Measurements from ENCODE around the gene APP.
"Not testable (repeated sequence)": the region's sequence is repeated elsewhere in the genome, so short reads cannot be mapped to it uniquely, and the experiment has no call there.

- TF ChIP-seq CTCF (IDR thresholded peaks at IDR 0.05; ENCODE audit: low read length); EZH2 (IDR thresholded peaks at IDR 0.05; ENCODE audit: borderline replicate concordance, low read length): not testable (repeated sequence)
Observed at GRCh38 chr21:25918152-25918551, 252.4 kb downstream of the APP start.
